Erythroblast (primary cell): ENCODE data around the gene MB.

Source experiments
- GATA1 ChIP-seq: IDR thresholded peaks from 2 replicates; pipeline ENCODE4 v1.6.1; 2011; ENCODE audit warnings: low read depth, mild to moderate bottlenecking, control low read depth, low read length, moderate library complexity
- POLR2A ChIP-seq: IDR thresholded peaks from 2 replicates; pipeline ENCODE4 v1.6.1; 2011; ENCODE audit warnings: mild to moderate bottlenecking, low read length

GRCh38 chr22:35632935-35633334 lies 15.8 kb upstream of the MB start:
- TF ChIP-seq POLR2A (no peak), GATA1 (no peak)
